ENCODE measurements around the gene MYBPC2.

DNA sequence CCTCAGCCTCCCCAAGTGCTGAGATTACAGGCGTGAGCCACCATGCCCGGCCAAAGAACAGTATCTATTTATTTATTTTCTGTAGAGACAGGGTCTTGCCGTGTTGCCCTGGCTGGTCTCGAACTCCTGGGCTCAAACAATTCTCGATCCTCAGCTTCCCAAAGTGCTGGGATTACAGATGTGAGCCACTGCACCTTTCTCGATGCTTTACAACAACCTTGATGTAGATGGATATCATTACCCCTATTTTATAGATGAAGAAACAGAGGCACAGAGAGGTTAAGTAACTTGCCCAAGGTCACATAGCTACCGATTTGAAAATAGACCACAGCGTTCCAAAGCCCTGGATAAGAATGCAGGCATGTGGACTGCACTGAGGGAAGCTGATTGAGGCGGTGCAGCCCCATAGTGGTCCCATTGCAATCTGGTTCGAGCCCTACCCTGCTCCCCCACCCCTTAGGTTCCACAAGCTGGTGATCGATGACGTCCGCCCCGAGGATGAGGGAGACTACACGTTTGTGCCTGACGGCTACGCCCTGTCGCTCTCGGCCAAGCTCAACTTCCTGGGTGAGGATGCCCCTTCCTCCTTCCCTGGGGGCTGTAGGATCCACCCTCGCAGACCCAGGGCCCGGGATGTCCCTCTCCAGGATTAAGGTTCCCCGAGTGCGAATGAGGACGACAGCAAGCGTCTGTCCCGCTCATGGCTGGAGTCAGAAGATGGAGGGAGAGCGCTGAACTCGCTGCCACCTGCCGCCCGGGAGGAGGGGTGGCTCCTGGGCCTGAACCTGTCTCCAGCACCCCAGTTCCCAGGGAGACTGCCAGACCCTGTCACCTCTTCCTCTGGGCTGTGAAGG is 17.9 kb downstream of the MYBPC2 start:
- no peak for TF ChIP-seq CTCF (IDR thresholded peaks at IDR 0.05 in 8 of 11, conservative IDR thresholded peaks at IDR 0.05 in 3 of 11)
- no peak for TF ChIP-seq POLR2A (IDR thresholded peaks at IDR 0.05)
- TF ChIP-seq POLR2AphosphoS5 (IDR thresholded peaks at IDR 0.05): no peak

Measured in spleen (tissue), 7 donors.